NK-92 treated with Interleukin-12 subunit alpha and Interleukin-12 subunit beta, amount 100 ng/mL, for 24 hours (cell line): Measurements from ENCODE around the gene EPS8.

ENCODE experiments used
- DNase-seq: peaks from one replicate; lab custom pipeline; 2025; lab: John Stamatoyannopoulos, UW

Gene EPS8

DNA sequence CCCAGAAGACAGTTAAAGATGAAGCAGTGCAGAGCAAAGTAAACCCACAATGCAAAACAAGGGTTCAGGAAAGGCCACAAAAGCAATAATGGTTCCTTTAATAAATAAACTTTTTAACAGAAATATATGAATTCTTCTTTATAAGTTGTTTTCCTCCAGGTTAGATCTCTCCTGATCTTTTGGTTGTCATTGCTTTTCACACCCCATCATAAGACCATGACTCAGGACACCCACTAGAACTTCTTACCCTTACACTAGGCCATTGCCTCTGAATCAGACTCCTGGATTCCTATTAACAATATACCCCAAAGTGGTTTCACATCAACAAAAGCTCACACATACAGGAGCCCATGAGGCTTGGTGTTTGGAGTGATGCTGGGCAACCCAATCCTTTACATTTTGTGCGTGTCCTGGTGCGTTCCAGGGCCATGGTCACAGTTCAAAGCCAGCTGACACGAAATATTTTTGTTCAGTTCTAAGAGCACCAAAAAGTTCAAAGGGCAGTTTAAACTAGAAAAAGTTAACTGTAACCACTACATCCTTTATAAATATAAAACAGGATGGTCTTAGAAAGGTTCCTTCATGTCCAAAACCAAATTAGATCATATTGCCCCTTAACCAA is 187.0 kb downstream of the EPS8 start:
- DNase-seq, result no peak

DNA sequence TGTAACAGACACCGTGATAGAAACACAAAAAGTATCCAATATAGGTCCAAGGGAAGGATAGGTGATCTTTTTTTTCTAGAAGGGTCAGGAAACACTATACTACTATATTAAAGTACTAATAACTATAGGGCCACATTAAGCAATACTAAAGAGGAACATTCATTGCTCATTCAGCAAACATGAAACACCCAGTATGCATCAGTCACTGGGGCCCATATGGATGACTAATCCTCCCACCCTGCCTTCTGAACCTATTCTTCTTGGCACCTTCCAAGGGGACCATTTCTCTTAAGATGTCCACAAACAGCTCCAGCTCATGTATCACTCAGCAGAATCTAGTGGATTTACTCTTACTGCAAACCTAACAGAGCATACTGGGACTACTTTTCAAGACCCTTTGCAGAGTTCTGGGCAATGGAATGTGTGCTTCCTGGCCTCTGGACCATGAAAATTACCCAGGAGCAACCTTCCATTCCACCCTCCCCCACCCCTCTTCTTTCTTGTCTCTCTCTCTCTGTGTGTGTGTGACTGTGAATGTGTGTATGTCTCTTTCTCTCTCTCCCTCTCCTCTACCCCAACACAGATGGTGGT is 187.9 kb downstream of the EPS8 start:
- DNase-seq, result no peak

DNA sequence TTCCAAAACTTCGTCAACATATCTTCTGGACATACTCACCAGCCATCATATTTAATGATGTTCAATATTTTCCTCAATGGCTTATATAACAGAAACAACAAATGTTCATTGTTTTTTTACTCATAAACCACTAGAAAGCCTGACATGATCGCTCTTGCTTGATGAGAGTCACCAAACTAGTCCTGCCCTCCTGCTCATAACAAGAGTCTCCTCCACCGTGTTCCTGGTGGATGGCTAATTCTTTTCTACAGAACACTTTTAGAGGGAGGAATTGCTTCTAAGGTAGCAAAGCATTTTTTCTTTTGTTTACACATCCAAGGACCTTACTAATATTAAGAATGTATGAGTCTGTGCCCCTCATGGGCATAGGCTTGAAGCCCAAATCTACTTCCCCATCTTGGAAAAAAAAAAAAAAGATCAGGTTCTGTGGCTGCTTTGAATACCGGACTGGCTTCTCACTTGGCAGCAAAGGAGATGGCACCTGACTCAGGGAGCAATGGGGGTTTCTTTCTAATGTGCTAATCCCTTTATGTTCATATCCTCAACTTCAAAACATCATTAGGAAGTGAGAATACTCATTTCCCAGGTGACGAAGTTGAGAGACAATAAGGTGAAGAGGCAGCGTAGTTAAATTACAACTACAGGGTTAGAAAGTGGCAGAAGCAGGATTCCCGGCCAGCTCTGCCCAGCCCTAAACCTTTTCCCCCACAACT is 188.8 kb downstream of the EPS8 start:
- DNase-seq, result no peak

DNA sequence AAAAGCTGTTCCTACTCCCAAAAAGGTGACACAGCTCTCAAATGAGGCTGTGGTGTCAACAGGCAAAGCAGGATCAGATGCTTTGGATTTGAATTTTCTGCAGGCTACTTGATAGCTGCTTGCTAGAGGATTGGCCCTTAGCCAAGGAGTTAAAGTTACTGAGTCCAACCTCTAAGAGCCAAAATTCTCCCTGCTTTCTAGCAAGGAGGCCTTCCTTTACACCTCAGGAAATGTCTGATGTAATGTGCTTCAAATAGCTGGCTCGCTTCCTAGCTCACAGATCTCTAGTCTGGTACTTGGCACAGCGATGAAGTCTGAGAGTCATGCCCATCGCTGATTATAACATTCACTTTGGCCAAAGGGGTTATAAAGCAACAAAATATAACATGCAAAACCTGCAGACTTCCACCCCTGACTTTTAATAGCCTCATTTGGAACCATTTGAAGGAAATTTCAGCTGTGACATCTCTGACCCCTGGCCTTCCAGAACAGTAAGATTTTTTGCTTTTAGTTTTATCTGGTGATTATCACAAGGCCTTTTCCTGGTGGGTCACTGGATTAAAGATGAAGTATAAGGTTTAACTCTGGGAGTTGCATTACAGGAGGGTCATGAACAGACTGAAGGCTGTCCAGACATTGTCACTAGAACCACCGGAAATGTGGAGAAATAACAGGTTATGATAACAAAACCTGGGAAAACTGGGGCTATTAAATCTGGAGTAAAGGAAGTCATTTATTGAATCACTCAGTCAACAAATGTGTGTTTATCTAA is 189.7 kb downstream of the EPS8 start:
- DNase-seq, result no peak

DNA sequence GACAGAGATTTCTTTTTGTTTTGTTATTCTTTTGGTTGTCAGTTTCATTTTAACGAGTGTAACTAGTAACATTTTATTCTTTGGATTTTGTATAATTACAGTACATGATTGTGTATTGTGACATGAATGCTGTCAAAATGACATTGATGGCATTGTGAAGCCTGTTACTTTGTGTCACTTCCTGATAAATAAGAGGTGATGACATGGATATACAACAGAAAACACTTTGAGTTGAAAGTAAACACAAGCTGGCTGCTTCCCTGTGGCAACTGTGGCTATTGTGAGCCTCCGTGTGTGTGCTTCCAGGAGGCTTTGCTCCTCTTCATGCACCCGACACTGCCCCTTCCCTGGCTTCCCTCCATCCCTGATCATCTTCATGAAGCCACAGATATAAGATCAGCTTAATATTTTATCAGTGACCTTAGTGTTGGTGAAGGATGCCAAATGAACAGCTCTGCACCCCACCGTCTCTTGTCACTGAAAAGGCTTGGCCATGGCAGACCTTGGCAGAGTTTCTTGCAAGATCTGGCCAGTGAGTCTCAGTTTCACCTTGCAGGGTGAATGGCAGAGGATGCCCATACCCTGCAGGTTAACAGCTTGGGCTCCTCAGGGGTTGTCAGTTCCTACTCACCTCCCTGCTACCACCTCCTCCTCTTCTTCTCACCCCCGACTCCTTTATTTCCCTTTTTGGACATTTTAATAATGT is 191.9 kb downstream of the EPS8 start:
- no peak for DNase-seq

DNA sequence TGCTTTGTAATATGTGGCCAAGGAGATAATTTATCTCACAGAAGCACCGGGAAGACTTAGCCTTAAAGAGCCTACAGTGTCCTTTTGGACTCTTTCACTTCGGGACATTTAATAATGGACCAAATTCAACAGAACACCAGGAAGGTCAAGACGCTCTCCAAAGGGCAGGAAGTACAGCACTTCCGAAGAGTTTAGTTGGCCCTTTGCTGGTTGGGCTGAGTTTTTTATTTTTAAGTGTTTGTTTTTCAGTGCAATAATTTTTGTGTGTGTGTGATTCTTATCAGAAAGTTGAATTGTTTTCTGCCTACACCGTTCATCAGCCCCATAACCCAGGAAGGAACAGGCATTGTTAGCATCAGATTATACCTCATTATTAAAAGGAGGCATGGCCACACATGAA is 193.0 kb downstream of the EPS8 start:
- DNase-seq, result no peak

DNA sequence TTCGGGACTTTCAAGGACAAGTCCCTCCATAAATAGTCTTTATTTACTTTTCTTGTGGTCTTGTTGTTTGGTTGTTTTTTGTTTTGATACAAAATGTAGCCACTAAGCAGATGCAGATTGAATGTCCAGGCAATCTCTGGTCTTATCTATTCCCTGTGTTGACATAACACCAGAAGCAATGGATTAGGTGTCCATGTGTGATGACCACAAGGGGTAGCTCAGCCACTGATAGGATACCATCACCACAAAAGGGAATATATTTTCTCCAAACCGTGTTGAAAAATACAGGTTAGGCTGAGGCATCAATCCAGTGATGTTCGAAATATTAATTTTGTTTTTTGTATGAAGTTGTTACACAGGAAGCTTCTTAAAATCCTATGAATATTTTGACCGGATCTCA is 196.3 kb downstream of the EPS8 start:
- no peak for DNase-seq

DNA sequence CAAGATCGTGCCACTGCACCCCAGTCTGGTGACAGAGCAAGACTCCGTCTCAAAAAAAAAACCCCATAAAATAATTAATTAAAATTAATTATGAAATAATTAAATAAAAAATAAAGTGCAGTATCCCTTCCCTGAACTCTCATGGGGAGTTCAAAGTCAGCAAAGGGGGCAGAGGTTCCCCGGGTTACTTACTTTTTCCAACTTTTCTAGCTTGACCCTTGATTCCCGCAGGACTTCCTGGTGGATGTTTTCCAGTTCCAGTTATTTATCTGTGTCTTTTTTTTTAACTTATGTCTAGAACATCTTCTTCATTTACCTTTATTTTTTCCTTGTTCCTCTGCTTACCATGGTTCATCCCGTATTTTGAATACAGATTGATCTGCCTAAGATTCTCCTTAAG is 197.4 kb downstream of the EPS8 start:
- DNase-seq, result no peak

DNA sequence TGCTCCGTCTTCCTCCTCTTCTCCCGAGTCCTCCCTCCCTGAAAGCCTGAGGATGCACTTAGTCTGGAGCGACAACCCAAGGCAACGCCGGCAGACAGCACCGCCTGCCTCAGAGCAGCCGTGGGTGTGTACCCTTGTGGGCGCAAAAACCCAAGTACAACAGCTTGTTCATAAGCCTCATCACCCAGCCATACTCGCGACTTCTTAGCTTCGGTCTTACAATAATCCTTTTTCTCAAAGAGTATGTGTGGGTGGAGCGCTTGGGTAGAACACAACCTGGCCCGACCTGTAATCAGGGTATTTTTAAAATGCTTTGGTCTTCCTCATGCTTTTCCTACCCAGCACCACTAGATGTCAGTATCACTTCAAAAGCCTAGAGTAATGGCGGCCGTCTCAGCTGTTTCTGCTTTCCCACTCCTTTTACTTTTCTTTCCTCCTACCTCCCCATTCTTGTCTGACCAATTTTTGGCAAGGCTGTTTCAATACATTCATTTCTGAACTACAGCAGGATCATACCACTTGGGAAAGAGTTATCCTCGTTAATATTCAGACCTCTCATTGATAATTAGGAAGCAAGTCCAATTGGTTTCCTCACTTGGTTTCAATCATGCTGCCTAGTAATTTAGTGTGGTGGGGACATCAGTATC is 198.9 kb downstream of the EPS8 start:
- DNase-seq, result no peak

DNA sequence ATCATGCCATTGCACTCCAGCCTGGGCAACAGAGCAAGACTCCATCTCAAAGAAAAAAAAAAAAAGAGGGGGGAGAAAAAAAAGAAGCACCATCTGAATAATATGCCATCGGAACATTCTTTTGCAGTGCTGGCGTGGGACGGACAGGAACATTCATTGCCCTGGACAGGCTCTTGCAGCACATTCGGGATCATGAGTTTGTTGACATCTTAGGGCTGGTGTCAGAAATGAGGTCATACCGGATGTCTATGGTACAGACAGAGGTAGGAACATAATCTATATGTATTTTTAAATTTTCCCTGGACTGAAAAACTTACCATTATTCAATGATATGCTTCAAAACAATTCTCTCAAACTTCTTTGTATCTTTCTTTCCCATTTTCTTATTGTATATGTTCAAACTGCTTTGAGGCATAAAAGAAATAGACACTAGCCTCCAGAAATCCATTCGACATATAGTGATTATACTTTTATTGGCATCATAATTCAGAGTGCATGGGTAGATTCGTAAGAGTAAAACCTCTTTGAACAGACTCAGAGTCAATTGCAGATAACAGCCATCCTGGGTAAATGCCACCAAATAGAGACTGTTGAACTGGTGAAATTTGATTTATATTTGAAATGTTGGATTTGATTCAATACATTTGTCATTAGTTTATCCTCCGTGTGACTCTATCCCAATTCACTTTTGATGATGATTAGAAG is 199.7 kb downstream of the EPS8 start:
- DNase-seq, result no peak

DNA sequence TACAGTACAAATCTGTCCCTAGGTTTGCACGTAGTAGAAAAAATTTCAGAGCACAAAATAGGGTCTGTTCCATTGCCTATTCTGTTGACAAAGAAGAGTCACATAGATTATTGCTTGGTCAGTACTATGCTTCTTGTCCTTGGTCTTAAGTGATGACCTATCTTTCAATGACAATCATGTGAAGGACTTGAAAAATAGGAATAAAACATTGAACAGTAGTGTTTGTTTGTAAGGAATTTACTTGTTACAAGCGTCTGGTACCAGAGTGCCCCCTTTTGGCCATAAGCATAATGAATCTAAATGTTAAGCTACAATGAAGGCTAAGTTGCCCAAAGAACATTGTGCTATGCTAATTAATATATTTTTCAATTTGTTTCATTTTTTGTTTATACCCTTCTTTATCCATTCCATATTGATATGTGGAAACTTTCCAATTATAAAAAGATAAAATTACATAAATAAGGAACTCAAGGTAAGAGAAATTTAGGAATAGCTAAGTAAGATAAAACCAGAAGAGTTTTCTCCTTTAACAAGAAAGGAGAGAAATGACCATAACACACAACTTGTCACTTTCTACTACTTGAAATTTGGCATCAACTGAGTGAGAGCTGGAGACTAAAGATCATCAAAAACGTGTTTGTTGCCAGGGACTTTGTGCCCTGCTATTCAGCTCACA is 204.7 kb downstream of the EPS8 start:
- DNase-seq, result no peak

DNA sequence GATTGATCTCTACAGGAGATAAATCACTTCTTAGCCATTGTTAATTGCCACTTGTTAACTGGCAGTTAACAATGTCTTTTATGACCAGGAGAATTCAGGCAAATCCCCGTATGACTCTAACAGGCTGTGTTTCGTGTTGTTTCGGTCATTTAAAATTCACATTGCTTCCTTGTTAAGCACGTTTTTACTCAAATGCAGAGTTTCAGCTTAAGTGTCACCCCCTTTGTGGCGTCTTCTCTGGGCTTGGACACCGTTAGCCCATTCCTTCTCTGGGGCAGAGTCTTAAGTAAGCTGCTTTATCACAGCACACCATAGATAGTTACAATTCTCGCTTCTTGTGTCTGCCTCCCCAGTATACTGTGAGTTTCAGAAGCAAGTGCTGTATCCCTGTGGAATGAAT is 205.4 kb downstream of the EPS8 start:
- DNase-seq, result no peak

DNA sequence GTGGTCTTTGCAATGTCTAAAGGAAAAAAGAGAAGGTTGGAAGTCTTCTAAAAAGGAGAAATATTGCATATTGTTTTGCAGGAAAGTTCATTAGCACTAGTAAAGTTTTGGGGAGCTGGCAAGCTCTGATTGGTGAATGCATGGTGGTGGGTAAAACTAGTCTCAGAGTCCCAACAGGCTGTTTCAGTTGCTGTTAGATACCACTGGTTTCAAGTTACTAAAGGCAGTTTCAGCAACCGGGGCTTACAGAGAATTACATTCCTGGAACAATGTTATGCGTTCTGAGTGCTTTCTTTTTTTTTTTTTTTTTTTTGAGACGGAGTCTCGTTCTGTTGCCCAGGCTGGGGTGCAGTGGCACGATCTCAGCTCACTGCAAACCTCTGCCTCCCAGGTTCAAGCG is 208.2 kb downstream of the EPS8 start:
- DNase-seq, result no peak

DNA sequence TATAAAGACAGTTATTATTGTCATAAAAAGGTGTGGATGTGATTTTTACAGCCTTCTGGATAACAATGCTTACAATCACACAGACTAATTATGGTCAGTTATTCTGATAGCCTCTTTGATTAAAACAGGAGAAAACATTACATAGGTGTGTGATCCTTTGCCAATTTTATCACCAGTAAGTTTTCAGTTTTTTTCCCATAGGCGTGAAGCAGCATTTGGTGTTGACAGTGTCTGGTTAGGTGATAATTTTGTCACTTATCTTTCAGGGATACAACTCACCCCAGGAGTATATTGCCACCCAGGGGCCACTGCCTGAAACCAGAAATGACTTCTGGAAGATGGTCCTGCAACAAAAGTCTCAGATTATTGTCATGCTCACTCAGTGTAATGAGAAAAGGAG is 208.8 kb downstream of the EPS8 start:
- DNase-seq, result no peak

DNA sequence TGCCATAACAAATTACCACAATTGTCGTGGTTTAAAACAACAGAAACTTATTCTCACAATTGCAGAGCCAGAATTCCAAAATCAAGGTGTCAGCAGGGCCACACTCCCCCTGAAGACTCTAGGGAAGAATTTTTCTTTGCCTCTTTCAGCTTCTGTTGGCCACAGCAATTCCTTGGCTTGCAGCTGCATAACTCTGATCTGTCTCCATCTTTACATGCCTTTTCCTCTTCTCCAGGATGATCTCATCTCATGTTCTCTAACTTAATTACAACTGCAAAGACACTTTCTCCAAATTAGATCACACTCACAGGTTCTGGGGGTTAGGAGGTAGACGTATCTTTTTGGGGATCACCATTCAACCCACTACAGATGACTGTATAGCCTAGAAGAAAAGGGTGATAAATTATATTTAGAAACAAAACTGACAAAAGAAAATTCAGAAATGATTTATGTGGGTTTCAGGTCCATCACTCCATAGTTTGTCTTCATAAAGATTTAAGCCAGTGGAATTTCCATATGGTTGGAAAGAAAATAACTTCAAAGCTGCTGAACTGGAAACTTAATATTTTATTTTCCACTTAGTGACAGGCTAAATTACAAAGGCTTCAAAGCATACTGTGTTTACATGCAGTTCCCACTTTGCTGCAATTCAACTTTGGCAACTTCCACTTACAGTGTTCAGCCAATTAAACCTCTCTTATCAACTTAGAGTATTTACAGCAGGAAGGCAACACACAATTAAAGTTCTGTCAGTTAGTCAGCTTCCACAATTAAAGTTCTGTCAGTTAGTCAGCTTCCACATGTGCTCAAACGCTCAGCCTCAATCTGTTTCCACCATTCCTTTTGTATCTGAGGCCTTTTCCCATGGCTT is 213.3 kb downstream of the EPS8 start:
- DNase-seq, result no peak

DNA sequence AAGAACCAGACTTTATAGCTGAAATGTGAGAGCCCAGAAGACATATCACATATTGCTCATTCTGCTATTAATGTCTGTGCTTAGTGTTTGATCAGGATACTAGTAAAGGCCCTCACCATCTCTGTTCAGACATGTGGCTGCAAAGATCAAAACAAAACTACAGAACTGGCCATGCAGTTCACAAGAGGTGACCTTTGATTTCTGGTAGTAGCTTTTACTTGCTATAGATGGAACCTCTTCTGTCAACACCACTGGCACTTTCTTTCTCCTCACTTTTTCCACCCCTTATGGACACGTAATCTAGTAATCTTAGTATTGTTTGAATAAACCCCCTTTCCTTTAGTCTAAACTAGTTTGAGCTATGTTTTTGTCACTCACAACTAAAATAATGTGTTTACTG is 214.8 kb downstream of the EPS8 start:
- DNase-seq, result no peak
